GM12878 (cell line): ENCODE measurements around the gene SEPTIN6. TPM values are rescaled to one million over a fixed set of nuclear protein-coding genes. Genes with fewer than 3 reads are reported as not detected.

Experiments used
- ATAC-seq: fragments of 200-7000 bp; cut with Tn5 transposase; 3 replicates; pipeline ENCODE4 v1.9.1; 2020; ENCODE audit warnings: mild to moderate bottlenecking, moderate library complexity
- BruUV-seq: library from RNA; stranded (reverse); fragments of 400-500 nt; replicated peaks from 2 replicates; lab custom pipeline; 2021; lab: Mats Ljungman, UMichigan
- CTCF ChIA-PET: fragments of 300-600 bp; sonication (Branson Sonifier 250); formaldehyde crosslinking; extraction: SDS; loops from one replicate; lab custom pipeline; 2021; ENCODE audit warnings: inconsistent platforms; lab: Yijun Ruan, JAX
- POLR2A ChIA-PET: fragments of 350-600 bp; formaldehyde crosslinking; extraction: SDS; loops from one replicate; lab custom pipeline; 2021; ENCODE audit warnings: inconsistent platforms; lab: Charles Lee
- RAD21 ChIA-PET: fragments of 300-600 bp; sonication (Branson Sonifier 250); formaldehyde crosslinking; loops from one replicate; lab custom pipeline; 2023; ENCODE audit warnings: antibody characterized with exemption; ENCODE audit not compliant: unreplicated experiment; lab: Charles Lee
- SMC1A ChIA-PET: fragments of 300-600 bp; sonication (Branson Sonifier 250); formaldehyde crosslinking; loops from one replicate; lab custom pipeline; 2023; ENCODE audit not compliant: unreplicated experiment, uncharacterized antibody; lab: Charles Lee
- DNase-seq: peaks from one replicate; pipeline ENCODE4 v3.0.0-alpha.2; 2011; ENCODE audit warnings: low read depth, low spot score
- FAIRE-seq: peaks from 3 replicates; lab custom pipeline; 2011; peaks lifted over from hg19 to GRCh38; lab: Jason Lieb, UNC
- H2AFZ ChIP-seq: 2 replicates; pipeline ENCODE4 v1.6.0; 2011; ENCODE audit warnings: low read depth, low read length, control low read depth; ENCODE audit not compliant: control insufficient read depth
- H3K27ac ChIP-seq: 2 replicates; pipeline ENCODE4 v1.5.1; 2011; ENCODE audit warnings: control low read depth; ENCODE audit not compliant: control insufficient read depth, insufficient read depth
- H3K27me3 ChIP-seq, 2 experiments: replicated peaks in 1 of 2; 2 replicates each; pipeline versions ENCODE4 v1.6.0 to v1.6.1; 2011; ENCODE audit warnings: low read length in 1 of 2; ENCODE audit not compliant: control insufficient read depth in 2 of 2, insufficient read depth in 2 of 2
- H3K36me3 ChIP-seq, 2 experiments: 2 replicates each; pipeline ENCODE4 v1.5.1; 2011; ENCODE audit warnings: low read length in 1 of 2; ENCODE audit not compliant: control insufficient read depth in 2 of 2, insufficient read depth in 2 of 2
- H3K4me1 ChIP-seq: 2 replicates; pipeline ENCODE4 v1.6.1; 2011; ENCODE audit warnings: mild to moderate bottlenecking, low read length, moderate library complexity, mixed read lengths; ENCODE audit not compliant: control insufficient read depth, insufficient read depth
- H3K4me2 ChIP-seq: 2 replicates; pipeline ENCODE4 v1.6.0; 2011; ENCODE audit warnings: control low read depth; ENCODE audit not compliant: control insufficient read depth, insufficient read depth
- H3K4me3 ChIP-seq: fragments of 200-600 bp; sonication (generic); 2 replicates; pipeline ENCODE4 v1.5.1; 2016
- H3K79me2 ChIP-seq: 2 replicates; pipeline ENCODE4 v1.6.0; 2011; ENCODE audit warnings: low read length; ENCODE audit not compliant: control insufficient read depth, insufficient read depth
- H3K9ac ChIP-seq: 2 replicates; pipeline ENCODE4 v1.8.0; 2011; ENCODE audit warnings: low read length, control low read depth, mixed read lengths; ENCODE audit not compliant: control insufficient read depth, insufficient read depth
- H3K9me3 ChIP-seq: replicated peaks from 3 replicates; pipeline ENCODE4 v1.5.1; 2011; ENCODE audit warnings: mild to moderate bottlenecking, low read length; ENCODE audit not compliant: control insufficient read depth, insufficient read depth
- H4K20me1 ChIP-seq: 2 replicates; pipeline ENCODE4 v1.6.0; 2011; ENCODE audit not compliant: control insufficient read depth, insufficient read depth
- BRCA1 ChIP-seq: IDR thresholded peaks from 2 replicates; pipeline ENCODE4 v1.6.1; 2011; ENCODE audit warnings: low read depth, low read length, improper control_type of control experiment
- ETV6 ChIP-seq, 2 experiments: fragments of 450-650 bp in 1 of 2; IDR thresholded peaks in 1 of 2; conservative IDR thresholded peaks in 1 of 2; 2 replicates each; pipeline ENCODE4 v1.6.1; 2014; ENCODE audit warnings: antibody characterized with exemption in 1 of 2, borderline replicate concordance in 1 of 2, low read depth in 1 of 2, mild to moderate bottlenecking in 1 of 2, moderate library complexity in 1 of 2
- FOS ChIP-seq: IDR thresholded peaks from 3 replicates; pipeline ENCODE4 v1.6.1; 2011; ENCODE audit warnings: borderline replicate concordance; ENCODE audit not compliant: insufficient read length; ENCODE audit errors: extremely low read depth
- GABPA ChIP-seq: IDR thresholded peaks from 2 replicates; pipeline ENCODE4 v1.6.1; 2014; ENCODE audit warnings: antibody characterized with exemption, low read depth, mild to moderate bottlenecking, inconsistent platforms
- HCFC1 ChIP-seq: fragments of 150-350 bp; IDR thresholded peaks from 2 replicates; pipeline ENCODE4 v1.6.1; 2014; ENCODE audit warnings: low read length
- HDAC2 ChIP-seq: fragments of 200-600 bp; sonication (generic); IDR thresholded peaks from 2 replicates; pipeline ENCODE4 v1.6.1; 2017
- NFIC ChIP-seq: IDR thresholded peaks from 2 replicates; pipeline ENCODE4 v1.6.1; 2012; ENCODE audit warnings: low read depth, mild to moderate bottlenecking, inconsistent platforms, low read length, moderate library complexity
- PML ChIP-seq: IDR thresholded peaks from 2 replicates; pipeline ENCODE4 v1.6.1; 2012; ENCODE audit warnings: low read length, inconsistent platforms
- POU2F2 ChIP-seq: IDR thresholded peaks from 3 replicates; pipeline ENCODE4 v1.6.1; 2011; ENCODE audit warnings: low read depth, mild to moderate bottlenecking, low read length, borderline replicate concordance
- RAD51 ChIP-seq: fragments of 450-650 bp; IDR thresholded peaks from 2 replicates; pipeline ENCODE4 v1.6.1; 2016; ENCODE audit warnings: moderate library complexity, mild to moderate bottlenecking, inconsistent platforms
- RBBP5 ChIP-seq: fragments of 200-600 bp; sonication (generic); conservative IDR thresholded peaks from 2 replicates; pipeline ENCODE4 v1.6.1; 2016
- SMARCA5 ChIP-seq: fragments of 450-650 bp; IDR thresholded peaks from 2 replicates; pipeline ENCODE4 v1.6.1; 2017; ENCODE audit warnings: mild to moderate bottlenecking
- SP1 ChIP-seq: IDR thresholded peaks from one replicate; pipeline ENCODE4 v1.6.1; 2011; ENCODE audit warnings: low read depth, low read length
- SRF ChIP-seq, 2 experiments: IDR thresholded peaks; 2 replicates each; pipeline ENCODE4 v1.6.1; 2011; ENCODE audit warnings: low read depth in 2 of 2, low read length in 2 of 2, mild to moderate bottlenecking in 1 of 2, moderate library complexity in 1 of 2
- SUPT20H ChIP-seq: IDR thresholded peaks from 2 replicates; pipeline ENCODE4 v1.6.1; 2011; ENCODE audit warnings: low read depth, mild to moderate bottlenecking, low read length, moderate library complexity, borderline replicate concordance; ENCODE audit not compliant: control insufficient read depth
- TARDBP ChIP-seq: IDR thresholded peaks from 2 replicates; pipeline ENCODE4 v1.6.1; 2016; ENCODE audit warnings: borderline replicate concordance
- ZSCAN29 ChIP-seq: fragments of 450-650 bp; IDR thresholded peaks from 2 replicates; pipeline ENCODE4 v1.6.1; 2017; ENCODE audit warnings: mild to moderate bottlenecking, moderate library complexity
- ZZZ3 ChIP-seq: IDR thresholded peaks from 2 replicates; pipeline ENCODE4 v1.6.1; 2011; ENCODE audit warnings: low read depth; ENCODE audit not compliant: control insufficient read depth, insufficient read length
- WGBS: methylation state at CpG from one replicate; pipeline ENCODE4 v1.1.6; 2016; ENCODE audit warnings: low lambda C conversion rate; ENCODE audit not compliant: insufficient replicate concordance, insufficient coverage; ENCODE audit errors: missing lambda C conversion rate; 5-methylcytosine and 5-hydroxymethylcytosine counted together
- in situ Hi-C: fragments of 300-500 bp; cut with MboI; formaldehyde crosslinking; loops from 9 replicates; pipeline ENCODE4 v1.14.3; 2018; ENCODE audit warnings: mixed read lengths
- intact Hi-C: fragments of 100-400 bp; cut with micrococcal nuclease; formaldehyde crosslinking; loops from one replicate; pipeline ENCODE4 v1.14.2; 2022; ENCODE audit not compliant: unreplicated experiment
- polyA plus RNA-seq, 11 experiments: library from polyadenylated mRNA; depleted of rRNA in 4 of 11; unstranded in 6 of 11; stranded (reverse) in 5 of 11; fragments of >200 nt; fragmentation: Nextera tagmentation in 4 of 11; fragmentation: Illumina TruSeq in 1 of 11; extraction: Ambion mirVana in 4 of 11; extraction: Trizol in 1 of 11; gene quantifications; 1 replicate in 1 of 11; 2 replicates in 10 of 11; pipeline versions ENCODE4 v1.2.1 to v1.2.3, GENCODE V29; 2011 to 2016; ENCODE audit warnings: inconsistent platforms in 2 of 11, missing spikeins in 2 of 11, low read depth in 1 of 11
- total RNA-seq, 4 experiments: library from RNA; depleted of rRNA in 3 of 4; stranded (reverse); fragments of >200 nt in 3 of 4; fragmentation: Illumina TruSeq in 1 of 4; extraction: Trizol in 1 of 4; gene quantifications; 2 replicates each; pipeline versions ENCODE4 v1.2.1 to v1.2.3, GENCODE V29; 2013 to 2021
- TF ChIP-seq, protein P1 (sequence below), 3 experiments: IDR thresholded peaks in 2 of 3; conservative IDR thresholded peaks in 1 of 3; 2 replicates each; pipeline ENCODE4 v1.5.1; 2011; ENCODE audit warnings: low read depth in 3 of 3, low read length in 3 of 3, mild to moderate bottlenecking in 3 of 3, control low read depth in 2 of 3, moderate library complexity in 2 of 3, inconsistent platforms in 1 of 3, mixed read lengths in 1 of 3; ENCODE audit not compliant: control insufficient read depth in 2 of 3, insufficient read depth in 1 of 3; ENCODE audit errors: extremely low read depth in 1 of 3
- TF ChIP-seq, protein P2 (sequence below): fragments of 450-650 bp; IDR thresholded peaks from 2 replicates; pipeline ENCODE4 v1.6.1; 2017; ENCODE audit warnings: antibody characterized with exemption, mild to moderate bottlenecking, moderate library complexity

Gene SEPTIN6
- total and polyA plus RNA-seq, 10 of the 15 experiments (the other 5 are each of a cell fraction or from before 2014, with no cell fraction given), result 37.2 to 353 (median 154) TPM

- no peak for TF ChIP-seq BRCA1
- TF ChIP-seq NFIC, result no peak
- TF ChIP-seq HDAC2, result no peak
- no peak for TF ChIP-seq SUPT20H
- no peak for TF ChIP-seq SMARCA5
- TF ChIP-seq PML, result no peak
- TF ChIP-seq FOS, result no peak
- TF ChIP-seq SRF (IDR thresholded peaks at IDR 0.05; ENCODE audit: low read depth in 2 of 2, low read length in 2 of 2), result no peak
- TF ChIP-seq, protein P1, sequence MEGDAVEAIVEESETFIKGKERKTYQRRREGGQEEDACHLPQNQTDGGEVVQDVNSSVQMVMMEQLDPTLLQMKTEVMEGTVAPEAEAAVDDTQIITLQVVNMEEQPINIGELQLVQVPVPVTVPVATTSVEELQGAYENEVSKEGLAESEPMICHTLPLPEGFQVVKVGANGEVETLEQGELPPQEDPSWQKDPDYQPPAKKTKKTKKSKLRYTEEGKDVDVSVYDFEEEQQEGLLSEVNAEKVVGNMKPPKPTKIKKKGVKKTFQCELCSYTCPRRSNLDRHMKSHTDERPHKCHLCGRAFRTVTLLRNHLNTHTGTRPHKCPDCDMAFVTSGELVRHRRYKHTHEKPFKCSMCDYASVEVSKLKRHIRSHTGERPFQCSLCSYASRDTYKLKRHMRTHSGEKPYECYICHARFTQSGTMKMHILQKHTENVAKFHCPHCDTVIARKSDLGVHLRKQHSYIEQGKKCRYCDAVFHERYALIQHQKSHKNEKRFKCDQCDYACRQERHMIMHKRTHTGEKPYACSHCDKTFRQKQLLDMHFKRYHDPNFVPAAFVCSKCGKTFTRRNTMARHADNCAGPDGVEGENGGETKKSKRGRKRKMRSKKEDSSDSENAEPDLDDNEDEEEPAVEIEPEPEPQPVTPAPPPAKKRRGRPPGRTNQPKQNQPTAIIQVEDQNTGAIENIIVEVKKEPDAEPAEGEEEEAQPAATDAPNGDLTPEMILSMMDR (IDR thresholded peaks at IDR 0.05 in 2 of 3, conservative IDR thresholded peaks at IDR 0.05 in 1 of 3; ENCODE audit: control insufficient read depth in 2 of 3, extremely low read depth in 1 of 3, insufficient read depth in 1 of 3, low read depth in 3 of 3, low read length in 3 of 3), result no peak
- no peak for TF ChIP-seq HCFC1
- TF ChIP-seq ETV6 (conservative IDR thresholded peaks at IDR 0.05 in 1 of 2, IDR thresholded peaks at IDR 0.05 in 1 of 2; ENCODE audit: borderline replicate concordance in 1 of 2, low read depth in 1 of 2), result no peak
- TF ChIP-seq TARDBP, result no peak
- TF ChIP-seq ZSCAN29, result no peak
- TF ChIP-seq ZZZ3, result no peak
- TF ChIP-seq RBBP5, result no peak
- no peak for TF ChIP-seq RAD51
- no peak for TF ChIP-seq POU2F2
- TF ChIP-seq, protein P2, sequence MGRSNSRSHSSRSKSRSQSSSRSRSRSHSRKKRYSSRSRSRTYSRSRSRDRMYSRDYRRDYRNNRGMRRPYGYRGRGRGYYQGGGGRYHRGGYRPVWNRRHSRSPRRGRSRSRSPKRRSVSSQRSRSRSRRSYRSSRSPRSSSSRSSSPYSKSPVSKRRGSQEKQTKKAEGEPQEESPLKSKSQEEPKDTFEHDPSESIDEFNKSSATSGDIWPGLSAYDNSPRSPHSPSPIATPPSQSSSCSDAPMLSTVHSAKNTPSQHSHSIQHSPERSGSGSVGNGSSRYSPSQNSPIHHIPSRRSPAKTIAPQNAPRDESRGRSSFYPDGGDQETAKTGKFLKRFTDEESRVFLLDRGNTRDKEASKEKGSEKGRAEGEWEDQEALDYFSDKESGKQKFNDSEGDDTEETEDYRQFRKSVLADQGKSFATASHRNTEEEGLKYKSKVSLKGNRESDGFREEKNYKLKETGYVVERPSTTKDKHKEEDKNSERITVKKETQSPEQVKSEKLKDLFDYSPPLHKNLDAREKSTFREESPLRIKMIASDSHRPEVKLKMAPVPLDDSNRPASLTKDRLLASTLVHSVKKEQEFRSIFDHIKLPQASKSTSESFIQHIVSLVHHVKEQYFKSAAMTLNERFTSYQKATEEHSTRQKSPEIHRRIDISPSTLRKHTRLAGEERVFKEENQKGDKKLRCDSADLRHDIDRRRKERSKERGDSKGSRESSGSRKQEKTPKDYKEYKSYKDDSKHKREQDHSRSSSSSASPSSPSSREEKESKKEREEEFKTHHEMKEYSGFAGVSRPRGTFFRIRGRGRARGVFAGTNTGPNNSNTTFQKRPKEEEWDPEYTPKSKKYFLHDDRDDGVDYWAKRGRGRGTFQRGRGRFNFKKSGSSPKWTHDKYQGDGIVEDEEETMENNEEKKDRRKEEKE, result no peak
- TF ChIP-seq SP1, result no peak
- no peak for TF ChIP-seq GABPA
- RAD21 ChIA-PET, result interaction anchor here (0.9 to 4.3 kb wide), 17 partner anchors 10 to 114 kb away, joined by 3 to 32 read pairs (median 5); partner anchors contain the start of gene SEPTIN6
- H3K36me3 ChIP-seq, result peaks cover 11 to 21% of the 10 kb centered on the region in 2 experiments
- CTCF ChIA-PET, result interaction anchor here (0.8 to 3.4 kb wide), 15 partner anchors 10 to 158 kb away, joined by 3 to 14 read pairs (median 6); no protein-coding TSS in a partner anchor
- no peaks in the 10 kb centered on the region for H3K27me3 ChIP-seq
- no TSS peak for BruUV-seq
- no peaks in the 10 kb centered on the region for H4K20me1 ChIP-seq
- peaks cover 50% of the 10 kb centered on the region for H3K4me1 ChIP-seq
- in situ Hi-C loops, result no loop called here
- ATAC-seq, result no peak
- POLR2A ChIA-PET, result interaction anchor here (0.5 to 2.9 kb wide), 5 partner anchors 12 to 931 kb away, joined by 3 to 12 read pairs (median 4); no protein-coding TSS in a partner anchor
- 0 out of 2 replicates have a peak overlapping the region, but pooled peaks have one; percentile 11 for H3K4me3 ChIP-seq
- no peaks in the 10 kb centered on the region for H3K9me3 ChIP-seq
- WGBS, result 25% methylated on average over 2 of the region's 2 CpGs
- H3K27ac ChIP-seq, result peak overlapping the region; percentile 72
- no peak for DNase-seq
- no peak overlapping the region for H2AFZ ChIP-seq
- intact Hi-C loops, result loop anchor here (2.0 kb wide), 1 partner anchor 82 kb away; no protein-coding TSS in a partner anchor
- peaks cover 10% of the 10 kb centered on the region for H3K79me2 ChIP-seq
- H3K4me2 ChIP-seq, result peak overlapping the region; percentile 59
- FAIRE-seq, result no peak
- SMC1A ChIA-PET, result interaction anchor here (0.5 to 4.4 kb wide), 11 partner anchors 10 to 97 kb away, joined by 3 to 48 read pairs (median 13); no protein-coding TSS in a partner anchor
- peak overlapping the region; percentile 26; the same call in 1 of the 2 replicates for H3K9ac ChIP-seq
These were observed 45.9 kb downstream of the SEPTIN6 start for GRCh38 chrX:119647089-119647488.
